SK-N-SH treated with all-trans-retinoic acid at 6 μM for 48 hours (cell line): ENCODE data around the gene FBXW4.

Source experiments
- ATAC-seq: fragments of 200-7000 bp; cut with Tn5 transposase; 3 replicates; pipeline ENCODE4 v1.9.1; 2020; ENCODE audit warnings: mild to moderate bottlenecking, moderate library complexity
- ARNTL ChIP-seq: fragments of 450-650 bp; formaldehyde crosslinking; IDR thresholded peaks from 2 replicates; pipeline ENCODE4 v1.5.0; 2020; ENCODE audit warnings: low read depth, mild to moderate bottlenecking, moderate library complexity, borderline replicate concordance
- CREB5 ChIP-seq: fragments of 250-450 bp; sonication (Bioruptor Pico); IDR thresholded peaks from 2 replicates; pipeline ENCODE4 v1.5.1; 2020; ENCODE audit warnings: low read depth, mild to moderate bottlenecking, moderate library complexity
- CSDC2 ChIP-seq: fragments of 250-450 bp; sonication (Bioruptor Pico); IDR thresholded peaks from 2 replicates; pipeline ENCODE4 v1.5.0; 2020; ENCODE audit warnings: mild to moderate bottlenecking, moderate library complexity
- CSRNP3 ChIP-seq: fragments of 250-450 bp; sonication (Bioruptor Pico); IDR thresholded peaks from 2 replicates; pipeline ENCODE4 v1.5.1; 2021; ENCODE audit warnings: mild to moderate bottlenecking, moderate library complexity
- ESRRG ChIP-seq: fragments of 250-450 bp; sonication (Bioruptor Pico); IDR thresholded peaks from 2 replicates; pipeline ENCODE4 v1.6.1; 2021; ENCODE audit warnings: mild to moderate bottlenecking
- GLIS3 ChIP-seq: fragments of 250-450 bp; sonication (Bioruptor Pico); IDR thresholded peaks from 2 replicates; pipeline ENCODE4 v1.5.0; 2020; ENCODE audit warnings: mild to moderate bottlenecking, moderate library complexity
- ISL1 ChIP-seq: fragments of 250-450 bp; sonication (Bioruptor Pico); IDR thresholded peaks from 2 replicates; pipeline ENCODE4 v2.1.2; 2022; ENCODE audit warnings: mild to moderate bottlenecking, moderate library complexity
- OSR1 ChIP-seq: fragments of 250-450 bp; sonication (Bioruptor Pico); IDR thresholded peaks from 2 replicates; pipeline ENCODE4 v1.8.0; 2022; ENCODE audit warnings: moderate library complexity, mild to moderate bottlenecking, inconsistent platforms
- PATZ1 ChIP-seq: fragments of 250-450 bp; sonication (Bioruptor Pico); IDR thresholded peaks from 2 replicates; pipeline ENCODE4 v1.8.0; 2020; ENCODE audit warnings: mild to moderate bottlenecking, moderate library complexity, borderline replicate concordance
- RARB ChIP-seq: fragments of 250-450 bp; sonication (Bioruptor Pico); IDR thresholded peaks from 2 replicates; pipeline ENCODE4 v1.8.0; 2021; ENCODE audit warnings: mild to moderate bottlenecking, moderate library complexity
- SNAI2 ChIP-seq: fragments of 250-450 bp; sonication (Bioruptor Pico); IDR thresholded peaks from 2 replicates; pipeline ENCODE4 v1.5.0; 2020; ENCODE audit warnings: mild to moderate bottlenecking, moderate library complexity
- TOX ChIP-seq: fragments of 250-450 bp; sonication (Bioruptor Pico); IDR thresholded peaks from 2 replicates; pipeline ENCODE4 v1.8.0; 2021; ENCODE audit warnings: mild to moderate bottlenecking, moderate library complexity, borderline replicate concordance
- TSHZ2 ChIP-seq: fragments of 250-450 bp; sonication (Bioruptor Pico); IDR thresholded peaks from 2 replicates; pipeline ENCODE4 v1.5.0; 2020; ENCODE audit warnings: mild to moderate bottlenecking, moderate library complexity
- ZC3H10 ChIP-seq: fragments of 250-450 bp; sonication (Bioruptor Pico); IDR thresholded peaks from 2 replicates; pipeline ENCODE4 v1.5.1; 2021; ENCODE audit warnings: mild to moderate bottlenecking, moderate library complexity
- ZFP3 ChIP-seq: fragments of 250-450 bp; sonication (Bioruptor Pico); IDR thresholded peaks from 2 replicates; pipeline ENCODE4 v1.5.0; 2020; ENCODE audit warnings: mild to moderate bottlenecking, moderate library complexity
- ZFP30 ChIP-seq: fragments of 450-650 bp; formaldehyde crosslinking; IDR thresholded peaks from 2 replicates; pipeline ENCODE4 v1.5.0; 2022; ENCODE audit warnings: mild to moderate bottlenecking, moderate library complexity
- ZNF565 ChIP-seq: fragments of 450-650 bp; formaldehyde crosslinking; conservative IDR thresholded peaks from 2 replicates; pipeline ENCODE4 v1.5.0; 2020; ENCODE audit warnings: low read depth, mild to moderate bottlenecking, moderate library complexity
- ZNF70 ChIP-seq: fragments of 450-650 bp; formaldehyde crosslinking; IDR thresholded peaks from 2 replicates; pipeline ENCODE4 v1.5.0; 2020; ENCODE audit warnings: mild to moderate bottlenecking, moderate library complexity
- ZNF8 ChIP-seq: fragments of 450-650 bp; formaldehyde crosslinking; IDR thresholded peaks from 2 replicates; pipeline ENCODE4 v1.5.0; 2020; ENCODE audit warnings: mild to moderate bottlenecking, moderate library complexity

Gene FBXW4

GRCh38 chr10:101720606-101721230, 25.7 kb upstream of the FBXW4 start:
- ATAC-seq: no peak

GRCh38 chr10:101718690-101719275, 23.8 kb upstream of the FBXW4 start:
- no peak for ATAC-seq
- TF ChIP-seq RARB: no peak
- no peak for TF ChIP-seq GLIS3 (CRISPR knock-in tag)
- TF ChIP-seq OSR1 (CRISPR knock-in tag): no peak
- TF ChIP-seq ZNF70 (CRISPR knock-in tag): no peak
- no peak for TF ChIP-seq ARNTL
- TF ChIP-seq ESRRG (CRISPR knock-in tag): no peak
- no peak for TF ChIP-seq SNAI2 (CRISPR knock-in tag)
- TF ChIP-seq, all 23 proteins: peak for 0

More at GRCh38 chr10:101720606-101721230, 25.7 kb upstream of the FBXW4 start:
- TF ChIP-seq ZC3H10 (CRISPR knock-in tag): no peak
- TF ChIP-seq TOX (CRISPR knock-in tag): no peak
- TF ChIP-seq CREB5 (CRISPR knock-in tag): no peak
- TF ChIP-seq, all 23 proteins: peak for 0

GRCh38 chr10:101716891-101717659, 22.1 kb upstream of the FBXW4 start:
- TF ChIP-seq TSHZ2 (CRISPR knock-in tag) (no peak), ZC3H10 (CRISPR knock-in tag) (no peak), PATZ1 (CRISPR knock-in tag) (no peak), ZFP3 (no peak)
- TF ChIP-seq, all 23 proteins: peak for 0
- ATAC-seq: no peak

- ATAC-seq: no peak
- TF ChIP-seq ZC3H10 (CRISPR knock-in tag) (no peak), ZFP30 (CRISPR knock-in tag) (no peak), CSRNP3 (no peak), CSDC2 (CRISPR knock-in tag) (no peak), ESRRG (CRISPR knock-in tag) (no peak), OSR1 (CRISPR knock-in tag) (no peak), ZNF565 (no peak), ZNF8 (CRISPR knock-in tag) (no peak), GLIS3 (CRISPR knock-in tag) (no peak), ISL1 (CRISPR knock-in tag) (no peak), TSHZ2 (CRISPR knock-in tag) (no peak), ZFP3 (no peak), ARNTL (no peak)
- TF ChIP-seq, all 23 proteins: peak for 0
These were observed 18.0 kb upstream of the FBXW4 start for GRCh38 chr10:101712997-101713396.
